PC-9 (cell line): ENCODE measurements around the gene LRRFIP1. TPM values are rescaled to one million over a fixed set of nuclear protein-coding genes. Genes with fewer than 3 reads are reported as not detected.

Experiments
- BruUV-seq: library from RNA; stranded (reverse); fragments of 400-500 nt; replicated peaks from 2 replicates; lab custom pipeline; 2021; lab: Mats Ljungman, UMichigan
- CTCF ChIA-PET: fragments of 300-600 bp; sonication (Branson Sonifier 250); formaldehyde crosslinking; loops from one replicate; lab custom pipeline; 2022; ENCODE audit warnings: antibody characterized with exemption; lab: Charles Lee
- POLR2A ChIA-PET: fragments of 300-600 bp; sonication (Branson Sonifier 250); formaldehyde crosslinking; loops from one replicate; lab custom pipeline; 2022; ENCODE audit warnings: antibody characterized with exemption; ENCODE audit not compliant: unreplicated experiment; lab: Charles Lee
- DNase-seq, 2 experiments: peaks; one replicate each; pipeline versions ENCODE4 v3.0.0 to v3.0.0-alpha.2; 2015 to 2022; ENCODE audit warnings: mixed read lengths in 1 of 2
- H2AFZ ChIP-seq: fragments of 200-600 bp; sonication (generic); 2 replicates; pipeline ENCODE4 v1.8.1; 2017; ENCODE audit warnings: antibody characterized with exemption
- H3F3A ChIP-seq: fragments of 200-600 bp; sonication (generic); 2 replicates; pipeline ENCODE4 v1.8.1; 2017; ENCODE audit warnings: antibody characterized with exemption, mild to moderate bottlenecking, low read depth; ENCODE audit not compliant: insufficient read depth
- H3K27ac ChIP-seq: fragments of 200-600 bp; sonication (generic); 2 replicates; pipeline ENCODE4 v1.6.1; 2016; ENCODE audit warnings: mixed run types
- H3K27me3 ChIP-seq: fragments of 200-600 bp; sonication (generic); 2 replicates; pipeline ENCODE4 v1.6.1; 2016; ENCODE audit warnings: low read depth, mixed run types; ENCODE audit not compliant: insufficient read depth
- H3K36me3 ChIP-seq: fragments of 200-600 bp; sonication (generic); 2 replicates; pipeline ENCODE4 v1.6.1; 2016; ENCODE audit warnings: low read depth, mixed run types
- H3K4me1 ChIP-seq: fragments of 200-600 bp; sonication (generic); replicated peaks from 2 replicates; pipeline ENCODE4 v1.6.1; 2016; ENCODE audit warnings: mixed run types; ENCODE audit not compliant: insufficient read depth
- H3K4me2 ChIP-seq: fragments of 200-600 bp; sonication (generic); 2 replicates; pipeline ENCODE4 v1.6.1; 2017; ENCODE audit warnings: mixed run types
- H3K4me3 ChIP-seq: fragments of 200-600 bp; sonication (generic); 2 replicates; pipeline ENCODE4 v1.6.1; 2016; ENCODE audit warnings: mixed run types
- H3K79me2 ChIP-seq: fragments of 200-600 bp; sonication (generic); 2 replicates; pipeline ENCODE4 v1.6.1; 2017; ENCODE audit warnings: low read depth, mixed run types
- H3K9me2 ChIP-seq: fragments of 200-600 bp; sonication (generic); 2 replicates; pipeline ENCODE4 v1.8.1; 2017; ENCODE audit warnings: mild to moderate bottlenecking; ENCODE audit not compliant: insufficient read depth
- H3K9me3 ChIP-seq: fragments of 200-600 bp; sonication (generic); 2 replicates; pipeline ENCODE4 v1.8.1; 2016; ENCODE audit warnings: low read depth; ENCODE audit not compliant: insufficient read depth
- H4K20me1 ChIP-seq: fragments of 200-600 bp; sonication (generic); 2 replicates; pipeline ENCODE4 v1.8.1; 2017; ENCODE audit not compliant: insufficient read depth
- EZH2 ChIP-seq: fragments of 200-600 bp; sonication (generic); IDR thresholded peaks from 2 replicates; pipeline ENCODE4 v1.8.0; 2017; ENCODE audit warnings: antibody characterized with exemption, low read depth
- intact Hi-C: fragments of 100-400 bp; cut with micrococcal nuclease; formaldehyde crosslinking; loops from one replicate; pipeline ENCODE4 v1.10.0; 2022; ENCODE audit not compliant: unreplicated experiment
- total RNA-seq: library from RNA; stranded (reverse); gene quantifications from 2 replicates; pipeline ENCODE4 v1.2.3, GENCODE V29; 2021
- TF ChIP-seq, protein P1 (sequence below): fragments of 200-600 bp; sonication (generic); conservative IDR thresholded peaks from 2 replicates; pipeline ENCODE4 v1.6.1; 2017; ENCODE audit warnings: mixed run types, antibody characterized with exemption, mild to moderate bottlenecking, moderate library complexity

LRRFIP1 gene
- total RNA-seq, 1 experiment from 2014 or later, result 238 TPM

DNA sequence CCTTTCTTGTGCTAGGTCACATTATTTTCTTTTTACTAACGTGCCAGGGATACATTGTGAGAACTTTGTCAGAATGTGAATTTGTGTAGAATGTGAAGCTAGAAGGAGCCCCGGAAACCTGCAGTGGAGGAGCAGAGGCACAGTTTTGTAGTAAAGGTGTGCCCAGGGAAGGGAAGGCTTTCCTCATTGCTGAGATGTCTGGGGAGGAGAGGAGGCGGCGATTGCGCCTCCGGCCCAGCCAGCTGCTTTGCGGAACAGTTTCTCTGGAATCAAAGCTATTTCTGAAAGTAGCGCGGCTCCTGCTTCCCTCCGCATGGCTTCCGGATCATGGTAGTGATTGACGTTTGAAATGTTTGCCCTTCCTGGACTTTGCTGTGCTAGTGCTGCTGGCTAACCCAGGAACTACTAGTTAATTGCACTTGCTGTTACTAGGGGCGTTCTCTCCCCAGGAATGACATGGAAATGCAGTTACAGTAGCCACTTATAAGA, 88.1 kb downstream of the LRRFIP1 start:
- H3K27ac ChIP-seq, result no peak overlapping the region
- H3K9me2 ChIP-seq, result no peaks in the 10 kb centered on the region
- no peaks in the 10 kb centered on the region for H3K9me3 ChIP-seq
- CTCF ChIA-PET, result interaction anchor here (0.5 to 1.0 kb wide), 5 partner anchors 19 to 287 kb away, joined by 3 to 16 read pairs (median 7); no protein-coding TSS in a partner anchor
- POLR2A ChIA-PET, result interaction anchor here (0.6 to 0.7 kb wide), 3 partner anchors 13 to 125 kb away, joined by 3 to 7 read pairs (median 6); partner anchors contain the start of gene RAB17
- TF ChIP-seq EZH2, result no peak
- TF ChIP-seq, protein P1, sequence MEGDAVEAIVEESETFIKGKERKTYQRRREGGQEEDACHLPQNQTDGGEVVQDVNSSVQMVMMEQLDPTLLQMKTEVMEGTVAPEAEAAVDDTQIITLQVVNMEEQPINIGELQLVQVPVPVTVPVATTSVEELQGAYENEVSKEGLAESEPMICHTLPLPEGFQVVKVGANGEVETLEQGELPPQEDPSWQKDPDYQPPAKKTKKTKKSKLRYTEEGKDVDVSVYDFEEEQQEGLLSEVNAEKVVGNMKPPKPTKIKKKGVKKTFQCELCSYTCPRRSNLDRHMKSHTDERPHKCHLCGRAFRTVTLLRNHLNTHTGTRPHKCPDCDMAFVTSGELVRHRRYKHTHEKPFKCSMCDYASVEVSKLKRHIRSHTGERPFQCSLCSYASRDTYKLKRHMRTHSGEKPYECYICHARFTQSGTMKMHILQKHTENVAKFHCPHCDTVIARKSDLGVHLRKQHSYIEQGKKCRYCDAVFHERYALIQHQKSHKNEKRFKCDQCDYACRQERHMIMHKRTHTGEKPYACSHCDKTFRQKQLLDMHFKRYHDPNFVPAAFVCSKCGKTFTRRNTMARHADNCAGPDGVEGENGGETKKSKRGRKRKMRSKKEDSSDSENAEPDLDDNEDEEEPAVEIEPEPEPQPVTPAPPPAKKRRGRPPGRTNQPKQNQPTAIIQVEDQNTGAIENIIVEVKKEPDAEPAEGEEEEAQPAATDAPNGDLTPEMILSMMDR, result no peak
- intact Hi-C loops, result loop anchor here (1.0 to 2.0 kb wide), 4 partner anchors 8 to 125 kb away; partner anchors contain the start of gene RAB17
- no peak overlapping the region for H3K4me3 ChIP-seq
- H4K20me1 ChIP-seq, result peaks cover 100% of the 10 kb centered on the region
- peaks cover 19% of the 10 kb centered on the region for H3F3A ChIP-seq
- H3K36me3 ChIP-seq, result peaks cover 23% of the 10 kb centered on the region; the same call in 1 of the 2 replicates
- BruUV-seq, result no TSS peak
- no peak overlapping the region for H3K4me2 ChIP-seq
- no peak overlapping the region for H2AFZ ChIP-seq
- peaks cover 99% of the 10 kb centered on the region for H3K79me2 ChIP-seq
- DNase-seq, result peak in 1 of 2 experiments; percentile 68
- no peaks in the 10 kb centered on the region for H3K4me1 ChIP-seq
- no peaks in the 10 kb centered on the region for H3K27me3 ChIP-seq

DNA sequence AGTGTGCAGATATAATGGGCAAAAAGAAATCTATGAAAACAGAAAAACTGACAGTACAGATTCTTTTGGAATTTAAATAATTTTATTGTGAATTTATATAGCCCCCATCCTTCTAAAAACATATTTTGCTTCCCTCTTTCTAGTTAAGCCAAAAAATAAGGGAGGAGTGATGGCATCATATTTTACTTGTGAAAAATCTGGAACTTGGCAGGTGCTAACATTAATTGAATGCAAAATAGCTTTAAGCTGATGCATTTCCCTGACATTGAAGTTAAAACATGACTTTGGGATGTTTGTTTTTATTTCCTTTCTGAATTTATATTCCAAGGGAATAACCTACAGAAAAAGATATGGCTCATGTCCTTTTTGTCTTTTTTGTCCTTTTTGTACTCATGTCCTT, 88.6 kb downstream of the LRRFIP1 start:
- Histone ChIP-seq H4K20me1 (peaks cover 100% of the 10 kb centered on the region), H3K27ac (0 out of 2 replicates have a peak overlapping the region, but pooled peaks have one; percentile 1), H3K27me3 (no peaks in the 10 kb centered on the region), H3K4me1 (no peaks in the 10 kb centered on the region), H3K9me3 (no peaks in the 10 kb centered on the region), H3K36me3 (peaks cover 19% of the 10 kb centered on the region; the same call in 1 of the 2 replicates), H3K4me3 (no peak overlapping the region), H3K79me2 (peaks cover 99% of the 10 kb centered on the region), H3K9me2 (no peaks in the 10 kb centered on the region), H3F3A (peaks cover 21% of the 10 kb centered on the region), H3K4me2 (no peak overlapping the region), H2AFZ (no peak overlapping the region)
- ChIA-PET CTCF (interaction anchor here (0.5 to 1.0 kb wide), 5 partner anchors 19 to 287 kb away, joined by 3 to 16 read pairs (median 7); no protein-coding TSS in a partner anchor), POLR2A (interaction anchor here (0.6 to 0.7 kb wide), 2 partner anchors 12 to 126 kb away, joined by 3 to 6 read pairs; partner anchors contain the start of gene RAB17)
- BruUV-seq, result no TSS peak
- intact Hi-C loops, result no loop called here
- TF ChIP-seq EZH2, result no peak
- TF ChIP-seq, protein P1, result no peak
- DNase-seq, result no peak

GRCh38 chr2:237717366-237718276, 90.2 kb downstream of the LRRFIP1 start:
- H3K4me1 ChIP-seq, result no peaks in the 10 kb centered on the region
- no peak for DNase-seq
- CTCF ChIA-PET, result interaction anchor here (0.6 kb wide), 1 partner anchor 204 kb away, joined by 3 read pairs; no protein-coding TSS in a partner anchor
- TF ChIP-seq, protein P1, result no peak
- no peak for TF ChIP-seq EZH2
- intact Hi-C loops, result no loop called here
- H4K20me1 ChIP-seq, result peaks cover 100% of the 10 kb centered on the region
- H3K79me2 ChIP-seq, result peaks cover 99% of the 10 kb centered on the region
- no peak overlapping the region for H3K4me2 ChIP-seq
- no TSS peak for BruUV-seq
- no peak overlapping the region for H3K4me3 ChIP-seq
- peaks cover 30% of the 10 kb centered on the region for H3F3A ChIP-seq
- no peaks in the 10 kb centered on the region for H3K9me3 ChIP-seq
- POLR2A ChIA-PET, result no interaction called here
- H3K36me3 ChIP-seq, result 0 out of 2 replicates have a peak, but pooled peaks cover 16% of the 10 kb centered on the region
- H3K9me2 ChIP-seq, result no peaks in the 10 kb centered on the region
- H3K27me3 ChIP-seq, result no peaks in the 10 kb centered on the region
- no peak overlapping the region for H2AFZ ChIP-seq
- no peak overlapping the region for H3K27ac ChIP-seq
